ENCODE results near the gene SPACDR.

GRCh38 chr7:100466653-100467605, 2.9 kb upstream of the SPACDR start:
- TF ChIP-seq CTCF (IDR thresholded peaks at IDR 0.05; ENCODE audit: insufficient read depth, low read depth, low read length) (no peak), EZH2 (IDR thresholded peaks at IDR 0.05; ENCODE audit: insufficient read depth, low read length) (no peak)
